Ecto neural progenitor cell (in vitro differentiated cells): ENCODE results near the gene PON1.

Source experiments
- DNase-seq: peaks from one replicate; pipeline ENCODE4 v3.0.0-alpha.2; 2018; ENCODE audit warnings: low spot score

Gene PON1

DNA sequence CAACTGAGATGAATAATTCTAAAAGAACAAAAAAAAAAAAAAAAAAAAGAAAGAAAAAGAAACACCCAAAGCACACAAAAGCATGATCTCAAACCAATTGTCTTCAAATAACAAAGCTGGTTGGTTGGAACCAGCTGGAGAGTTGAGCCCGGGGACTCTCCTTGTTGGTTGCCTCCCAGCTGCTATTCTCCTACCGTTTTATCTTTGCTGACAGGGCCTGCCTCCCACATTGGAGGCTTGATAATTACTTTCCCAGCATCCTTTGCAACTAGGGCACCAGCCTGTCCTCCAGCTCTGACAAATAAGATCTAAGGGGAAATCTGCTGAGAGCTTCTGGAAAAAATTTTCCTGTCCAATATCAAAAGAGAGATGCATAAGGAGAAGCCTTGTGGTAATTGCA lies 6.8 kb downstream of the PON1 start:
- DNase-seq: no peak

DNA sequence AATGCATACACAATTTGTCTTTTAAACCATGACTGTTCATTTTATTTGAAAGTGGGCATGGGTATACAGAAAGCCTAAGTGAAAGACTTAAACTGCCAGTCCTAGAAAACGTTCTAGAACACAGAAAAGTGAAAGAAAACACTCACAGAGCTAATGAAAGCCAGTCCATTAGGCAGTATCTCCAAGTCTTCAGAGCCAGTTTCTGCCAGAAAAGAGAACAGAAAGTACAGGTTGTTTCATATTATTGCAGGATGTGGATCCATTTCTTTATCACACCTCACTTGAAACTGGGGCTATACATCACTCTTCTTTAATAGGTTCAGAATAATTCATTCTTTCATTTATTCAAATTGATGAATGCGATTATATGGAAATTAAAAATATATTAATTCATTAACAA lies 7.7 kb downstream of the PON1 start:
- no peak for DNase-seq

DNA sequence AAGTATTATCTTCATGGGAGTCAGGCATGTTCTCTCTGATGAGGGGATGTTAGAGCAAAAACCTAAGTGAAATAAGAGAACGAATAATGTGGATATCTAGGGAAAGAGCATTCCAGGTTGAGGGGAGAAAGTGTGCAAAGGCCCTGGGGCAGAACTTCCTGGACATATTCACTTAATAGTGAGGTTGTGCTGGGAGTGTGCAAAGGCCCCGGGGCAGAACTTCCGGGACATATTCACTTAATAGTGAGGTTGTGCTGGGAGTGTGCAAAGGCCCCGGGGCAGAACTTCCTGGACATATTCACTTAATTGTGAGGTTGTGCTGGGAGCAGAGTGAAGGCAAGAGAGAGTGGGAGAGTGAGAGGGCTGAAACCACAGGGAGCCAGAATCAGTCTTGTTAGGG lies 11.8 kb downstream of the PON1 start:
- no peak for DNase-seq

DNA sequence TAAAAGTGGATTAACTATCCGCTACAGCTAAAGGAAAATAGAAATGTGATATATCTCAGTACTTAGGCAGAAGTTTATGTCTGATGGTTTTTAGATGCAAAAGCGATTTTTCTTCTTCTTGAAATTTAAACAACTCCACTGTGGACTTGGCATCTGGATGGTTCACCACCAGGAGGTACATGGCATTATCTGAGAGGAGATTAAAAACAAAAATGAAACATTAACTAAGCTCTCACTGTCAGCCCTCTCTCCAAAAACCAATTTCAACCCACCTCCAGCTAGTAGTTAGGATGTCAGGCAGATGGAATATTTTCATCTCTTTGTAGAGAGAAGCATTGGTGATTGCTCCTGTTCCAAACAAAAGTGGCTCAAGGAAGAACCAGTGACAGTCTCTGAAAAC lies 12.9 kb downstream of the PON1 start:
- no peak for DNase-seq

DNA sequence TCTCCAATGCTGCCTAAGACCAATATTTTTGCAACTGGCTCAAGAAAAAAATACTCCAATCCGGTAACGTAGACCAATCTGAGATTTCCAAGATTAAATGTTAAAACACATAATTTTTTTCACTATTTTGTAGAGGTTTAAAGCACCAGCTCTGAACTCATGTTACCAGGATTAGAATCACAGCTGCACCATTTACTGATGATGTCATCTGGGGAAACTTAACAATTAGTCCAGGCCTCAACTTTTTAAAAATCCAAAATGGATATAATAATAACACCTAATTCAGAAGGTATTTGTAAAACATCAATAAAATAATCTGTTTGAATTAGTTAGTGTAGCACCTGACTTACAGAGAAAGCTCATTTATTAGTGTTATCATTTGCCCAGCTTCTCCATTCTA lies 14.4 kb downstream of the PON1 start:
- DNase-seq: no peak

DNA sequence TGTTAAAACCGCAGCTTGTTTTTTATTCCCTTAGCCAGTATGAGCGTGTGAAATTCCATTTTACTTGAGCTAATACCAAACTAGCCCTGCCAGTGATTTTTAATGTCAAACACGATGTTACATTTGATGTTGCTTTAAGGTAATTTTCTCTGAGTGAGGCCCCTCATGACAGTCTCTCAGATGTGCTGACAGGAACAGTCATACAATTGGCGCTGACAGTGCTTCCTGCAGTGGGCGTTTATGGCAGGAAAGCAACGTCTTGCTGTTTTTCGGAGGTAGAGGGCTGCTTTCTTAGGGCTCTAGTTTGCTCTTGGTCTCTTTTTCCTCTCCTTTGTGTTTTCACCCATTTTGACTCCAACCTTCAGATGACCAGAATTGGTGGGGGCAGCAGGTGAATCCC lies 19.3 kb downstream of the PON1 start:
- no peak for DNase-seq

DNA sequence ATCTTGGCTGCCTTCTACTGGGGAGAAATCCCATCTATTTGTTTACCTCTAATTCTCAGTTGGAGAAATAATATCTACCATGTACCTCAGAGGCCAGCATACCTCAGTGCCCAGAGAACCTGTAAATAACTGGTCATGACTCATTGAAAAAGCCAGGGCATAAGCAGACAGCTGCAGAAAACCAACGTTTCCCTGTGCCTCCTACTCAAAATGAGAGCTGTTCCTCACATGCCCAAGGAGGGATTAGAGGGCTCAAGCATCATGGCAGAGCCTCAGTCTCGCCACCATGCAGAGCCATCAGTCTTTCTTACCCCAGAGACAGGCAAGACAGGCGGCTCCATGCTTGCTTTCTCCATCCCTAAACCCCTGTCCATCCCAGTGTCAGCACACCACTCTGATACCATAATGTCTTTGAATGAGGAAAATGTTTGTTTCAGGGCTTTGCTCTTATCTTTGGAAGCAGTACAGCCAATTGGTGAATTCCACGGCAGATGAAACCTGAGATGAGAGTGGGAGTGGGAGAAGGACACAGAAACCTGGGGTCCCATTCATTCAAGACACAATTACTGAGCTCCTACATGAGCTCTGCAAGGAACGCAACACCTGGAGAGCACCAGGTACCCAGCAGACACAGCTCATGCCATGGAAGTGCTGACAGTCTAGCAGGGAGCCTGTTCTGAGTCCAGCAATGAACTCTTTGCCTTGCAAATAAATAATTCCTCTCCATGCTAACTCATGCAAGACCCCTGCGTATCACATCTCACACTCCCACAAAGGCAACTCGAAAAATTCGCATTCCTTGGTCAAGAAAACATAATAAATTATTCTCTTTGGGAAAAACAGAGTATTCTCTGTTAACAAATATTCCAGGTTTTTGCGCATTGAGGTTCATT lies 21.1 kb downstream of the PON1 start:
- no peak for DNase-seq

DNA sequence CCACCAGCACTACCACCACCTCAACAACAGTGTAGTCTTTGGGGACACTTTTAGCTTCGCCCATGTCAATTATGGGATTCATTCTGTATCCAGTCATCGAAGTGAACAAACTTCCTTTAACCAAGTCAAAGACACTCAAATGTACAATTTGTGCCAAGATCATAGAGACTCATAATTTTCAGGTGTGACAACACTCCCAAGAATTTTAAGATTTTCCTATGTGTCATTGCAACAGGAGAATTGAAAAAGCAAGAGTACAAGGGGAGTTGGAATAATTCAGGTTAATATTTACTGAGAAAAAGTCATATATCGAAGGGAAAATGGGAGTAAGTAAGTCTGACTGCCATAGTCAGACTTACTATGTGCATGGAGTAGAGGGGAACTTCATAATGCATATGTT lies 26.2 kb downstream of the PON1 start:
- no peak for DNase-seq

DNA sequence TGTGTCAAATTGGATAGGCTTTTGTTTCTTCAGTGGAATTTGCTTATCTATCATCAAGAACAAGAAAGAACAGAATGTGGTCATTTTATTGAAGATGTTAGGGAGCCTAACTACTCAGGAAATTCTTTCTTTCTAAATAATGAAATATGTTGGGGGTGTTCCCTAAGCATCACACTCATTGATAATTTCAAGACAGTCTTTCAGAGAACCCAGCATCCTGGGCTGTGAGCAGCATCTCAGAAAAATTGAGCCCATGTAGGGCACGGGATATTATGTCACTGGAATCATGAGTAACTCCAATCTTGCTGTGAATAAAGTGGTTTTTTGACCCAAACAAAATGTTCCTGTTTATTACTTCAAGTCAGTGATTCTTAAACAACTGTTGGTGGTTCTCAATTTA lies 27.3 kb downstream of the PON1 start:
- DNase-seq: no peak

DNA sequence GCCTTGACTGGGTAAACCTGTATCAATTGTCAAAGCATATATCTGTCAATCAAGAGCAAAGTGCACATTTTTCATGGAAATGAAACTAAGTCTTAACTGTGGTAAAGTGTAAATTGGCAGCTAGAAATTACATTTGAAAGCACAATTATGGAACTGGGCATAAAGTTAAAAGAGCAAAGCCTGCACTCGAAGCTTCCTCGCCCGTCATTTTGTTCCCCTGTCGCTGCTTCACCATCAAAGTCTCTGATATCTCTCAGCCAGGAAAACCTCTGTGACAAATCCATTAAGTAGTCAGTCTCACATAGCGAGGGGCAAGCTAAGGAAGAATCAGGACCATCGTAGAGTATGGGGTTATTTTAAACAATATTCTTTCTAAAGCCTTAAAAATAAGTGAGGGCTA lies 27.9 kb downstream of the PON1 start:
- no peak for DNase-seq

DNA sequence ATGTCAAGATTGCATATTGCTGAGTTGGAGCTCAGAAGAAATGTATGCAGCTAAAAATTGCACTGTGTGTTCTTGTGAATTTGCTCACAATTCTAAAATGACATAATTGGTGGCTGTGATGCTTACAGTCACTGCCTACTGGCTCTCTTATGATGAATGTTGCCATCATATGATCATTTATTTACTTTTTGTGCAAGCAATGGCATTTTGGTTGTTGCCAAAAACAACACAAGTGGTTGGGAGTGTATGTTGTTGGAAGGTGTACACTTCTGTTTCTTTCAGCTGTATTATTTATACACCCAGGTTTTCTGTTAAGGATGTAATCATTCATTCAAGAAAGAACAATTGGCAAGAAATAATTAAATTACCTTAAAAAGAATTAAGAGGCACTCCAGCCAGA lies 28.9 kb downstream of the PON1 start:
- no peak for DNase-seq

DNA sequence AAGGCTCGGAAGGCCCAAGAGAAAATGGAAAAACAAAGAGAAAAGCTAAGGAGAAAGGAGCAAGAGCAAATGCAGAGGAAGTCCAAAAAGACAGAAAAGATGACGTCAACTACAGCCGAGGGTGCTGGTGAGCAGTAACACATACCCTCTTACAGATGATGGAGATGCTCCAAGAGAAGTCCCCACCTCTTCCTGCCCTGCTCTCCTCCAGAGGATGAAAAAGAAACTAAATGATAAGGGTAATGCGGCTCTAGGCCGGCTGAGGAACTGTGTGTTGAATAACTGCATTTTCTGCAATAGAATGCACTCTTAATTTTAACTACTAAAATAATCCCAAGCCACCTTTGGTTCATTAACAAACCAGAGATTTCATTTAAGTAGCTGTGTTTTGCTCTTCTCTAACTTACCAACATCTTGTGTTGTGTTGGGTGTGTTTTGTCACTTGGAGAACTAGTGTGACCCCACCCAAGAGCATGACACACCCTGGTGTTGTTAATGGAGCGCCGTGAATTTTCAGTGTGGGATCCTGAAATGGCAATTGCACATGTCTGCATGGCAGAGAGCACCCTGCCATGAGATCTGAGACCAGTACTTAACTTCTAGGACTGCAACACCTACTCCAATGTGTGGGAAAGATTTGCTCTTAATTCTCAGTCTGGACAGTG lies 34.0 kb downstream of the PON1 start:
- no peak for DNase-seq

DNA sequence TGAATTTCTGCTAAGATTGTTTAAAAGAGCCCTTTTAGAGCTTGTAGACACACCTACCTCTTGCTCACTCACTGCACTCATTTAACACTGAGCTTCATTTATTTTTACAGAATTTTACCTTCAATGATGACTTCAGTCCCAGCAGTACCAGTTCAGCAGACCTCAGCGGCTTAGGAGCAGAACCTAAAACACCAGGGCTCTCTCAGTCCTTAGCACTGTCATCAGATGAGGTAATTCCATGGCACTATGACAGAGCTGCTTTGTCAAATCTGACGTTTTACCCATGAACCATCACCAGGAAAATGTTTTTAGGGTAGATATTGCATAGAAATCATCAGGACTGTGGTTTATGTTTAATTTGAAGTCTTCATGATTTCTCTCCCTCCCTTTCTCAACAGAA lies 38.2 kb downstream of the PON1 start:
- DNase-seq: no peak

DNA sequence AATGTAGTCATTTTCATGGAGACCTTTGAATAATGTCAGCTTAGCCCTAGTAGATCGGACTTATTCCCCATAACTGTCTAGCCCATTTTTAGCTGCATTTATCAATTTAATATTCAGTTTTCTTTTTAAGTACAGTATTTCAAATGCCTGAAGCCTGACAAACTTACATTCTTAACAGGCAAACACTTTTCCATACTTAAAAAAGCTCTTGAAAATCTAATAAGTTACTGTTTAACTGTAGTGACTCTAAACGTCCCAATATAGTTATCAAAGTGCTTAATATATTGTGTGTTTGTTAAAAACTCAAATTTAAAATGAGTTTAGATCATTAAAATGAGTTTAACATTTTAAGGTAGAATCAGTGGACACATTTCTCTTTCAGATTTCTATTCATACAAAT lies 44.9 kb downstream of the PON1 start:
- no peak for DNase-seq

DNA sequence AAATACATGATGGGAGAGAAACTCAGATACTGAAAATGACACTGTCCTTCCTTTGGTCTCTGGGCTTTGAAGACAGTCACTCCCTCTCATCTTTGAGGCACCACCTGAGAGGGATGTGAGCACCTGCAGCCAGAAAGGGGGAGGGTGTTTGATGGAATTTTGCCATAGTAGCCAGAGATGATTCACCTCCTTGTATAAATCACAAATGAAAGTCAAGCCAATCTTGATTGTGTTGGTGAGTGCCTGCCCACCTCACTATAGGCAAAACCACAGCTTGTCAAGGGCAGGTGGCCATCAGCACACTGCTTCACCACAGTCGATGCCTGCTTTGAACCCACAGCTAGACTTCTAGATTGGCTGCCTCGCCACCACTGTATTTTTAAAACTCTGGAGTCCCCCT lies 48.2 kb downstream of the PON1 start:
- no peak for DNase-seq

DNA sequence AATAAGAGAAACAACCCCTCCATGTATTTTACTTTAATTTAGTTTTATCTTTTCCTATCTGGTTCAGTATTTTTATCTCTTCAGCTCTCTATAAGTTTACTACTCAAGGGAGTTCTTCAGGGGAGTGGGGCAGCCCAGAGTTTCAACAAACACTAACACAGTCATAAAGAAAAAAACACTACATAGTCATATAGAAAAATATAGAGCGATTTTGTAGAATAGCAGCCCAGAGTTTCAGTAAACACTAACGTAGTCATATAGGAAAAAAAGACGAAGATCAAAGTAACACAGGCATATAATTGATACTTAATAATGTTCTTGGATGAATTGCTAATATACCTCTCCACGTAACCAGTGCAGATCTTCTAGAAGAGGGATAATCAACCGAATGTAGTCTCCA lies 54.7 kb downstream of the PON1 start:
- no peak for DNase-seq

DNA sequence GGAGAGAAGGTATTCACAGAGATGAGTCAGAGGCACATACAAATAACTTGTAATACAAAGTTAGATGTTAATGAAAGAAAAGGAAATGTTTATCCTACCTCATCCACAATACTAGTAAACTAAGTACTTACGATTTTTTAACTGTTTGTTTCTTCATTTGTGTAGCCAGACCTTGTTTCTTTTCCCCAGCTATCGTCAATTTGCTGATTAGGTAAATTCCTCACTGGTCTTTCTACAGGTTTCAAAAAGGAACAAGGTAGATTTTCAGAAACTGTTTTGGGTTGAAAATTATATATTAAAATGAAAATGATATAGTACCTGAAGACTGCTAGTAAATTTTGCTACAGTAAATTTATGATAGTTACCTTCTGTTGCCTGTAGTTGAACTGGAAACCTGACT lies 56.6 kb downstream of the PON1 start:
- DNase-seq: no peak

DNA sequence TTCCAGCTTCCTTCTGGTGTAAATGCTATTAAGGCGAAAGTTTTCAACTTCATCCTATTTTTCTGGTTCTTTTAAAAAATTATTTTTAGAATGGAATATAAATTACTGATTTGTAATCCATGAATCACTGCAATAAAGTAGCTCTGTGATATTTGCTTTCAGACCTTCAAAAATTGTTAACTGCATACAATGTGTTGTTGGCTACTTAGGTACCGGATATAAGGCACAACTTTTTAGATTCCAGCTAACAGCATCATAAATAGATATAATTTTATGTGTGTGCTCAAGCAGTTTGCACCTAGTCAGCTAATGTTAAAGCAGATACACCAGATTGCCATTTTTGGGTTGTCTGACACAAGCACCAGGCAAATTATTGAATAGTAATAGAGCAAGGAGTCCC lies 58.7 kb downstream of the PON1 start:
- DNase-seq: no peak

DNA sequence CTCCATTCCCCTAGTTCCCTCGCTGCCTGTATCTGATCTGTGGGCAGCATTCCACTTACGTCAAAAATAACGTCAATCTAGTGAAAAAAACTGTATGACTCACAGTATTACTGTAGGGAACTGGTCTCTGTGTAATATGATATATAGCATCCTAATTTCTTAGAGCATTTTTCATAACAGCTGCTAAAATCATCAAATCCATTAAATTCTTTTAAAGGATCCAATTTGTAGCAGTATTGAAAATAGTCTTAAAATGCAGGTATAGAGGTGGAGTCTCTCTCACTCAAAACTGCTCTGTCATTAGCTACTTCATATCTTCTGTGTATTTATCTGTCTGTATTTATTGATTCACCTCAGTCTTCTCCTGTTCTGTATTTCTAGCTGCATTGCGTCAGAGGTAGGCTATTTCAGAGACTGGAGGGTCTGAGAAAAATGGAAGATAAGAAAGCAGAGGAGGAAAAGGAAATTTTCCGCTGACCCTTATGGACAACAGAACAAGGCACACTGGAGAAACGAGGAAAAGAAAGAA lies 59.9 kb downstream of the PON1 start:
- no peak for DNase-seq

DNA sequence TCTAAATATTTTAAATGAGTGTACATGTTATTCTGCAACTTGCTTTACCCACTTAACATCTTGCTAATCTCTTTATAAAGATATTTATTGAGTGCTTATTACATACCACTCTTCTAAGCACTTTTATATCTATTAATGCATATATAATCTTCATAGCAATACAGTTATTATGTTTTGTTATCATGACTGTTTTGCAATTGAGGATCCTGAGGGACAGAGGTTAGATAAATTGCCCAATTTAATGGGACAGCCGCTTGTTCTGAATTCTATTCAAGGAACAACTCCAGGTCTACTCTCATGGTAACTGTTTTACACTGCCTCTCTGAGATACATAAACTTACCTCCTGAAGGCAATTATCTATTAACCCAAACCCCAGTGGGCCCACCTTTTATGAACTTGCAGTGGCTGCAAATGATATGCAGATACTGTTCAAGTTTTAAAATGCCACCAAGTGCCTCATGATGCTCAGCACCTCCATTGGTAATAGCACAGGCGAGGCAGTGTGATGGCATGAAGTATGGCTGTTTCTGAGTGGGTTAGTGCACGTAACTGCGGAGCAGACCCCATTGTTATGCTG lies 60.5 kb downstream of the PON1 start:
- no peak for DNase-seq

DNA sequence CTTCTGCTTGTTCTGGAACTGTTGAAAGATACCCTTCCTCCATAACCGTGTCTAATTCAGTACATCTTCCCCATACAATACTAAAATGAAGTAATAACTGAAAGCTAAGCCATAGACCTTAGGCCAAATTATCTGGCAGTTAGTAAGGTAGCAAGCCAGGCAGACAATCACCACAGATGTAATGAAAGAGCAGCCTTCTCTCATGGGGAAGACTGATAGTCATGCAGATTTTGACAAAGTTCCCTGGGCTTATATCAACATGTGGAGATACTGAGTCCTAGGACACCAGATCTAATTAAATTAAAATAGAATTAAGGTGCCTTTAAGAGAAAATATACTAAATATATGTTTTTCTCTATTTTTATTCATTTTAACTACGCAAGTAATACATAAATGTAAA lies 61.5 kb downstream of the PON1 start:
- DNase-seq: no peak

DNA sequence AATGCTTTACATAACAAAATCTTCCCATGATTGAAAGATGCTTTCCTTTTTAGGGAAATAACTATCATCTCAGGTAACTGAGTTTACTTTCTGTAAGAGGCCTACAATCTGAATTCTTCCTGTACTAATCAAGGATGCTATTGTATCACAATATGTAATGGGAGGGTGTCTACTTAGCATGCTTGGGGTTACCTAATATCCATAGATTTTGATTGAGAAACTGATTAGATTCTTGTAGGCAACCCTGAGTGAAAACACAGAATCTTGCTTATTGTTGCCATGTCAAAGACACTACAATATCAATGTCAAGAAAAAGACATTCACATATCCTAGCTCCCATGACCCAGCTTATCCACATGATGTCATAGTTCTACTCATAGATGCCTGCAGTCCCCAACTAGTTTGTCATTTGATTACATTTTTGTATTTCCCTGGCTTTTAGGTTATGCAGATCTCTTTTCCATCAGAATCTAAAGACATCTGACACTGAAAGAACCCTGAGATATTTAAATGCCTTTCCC lies 62.4 kb downstream of the PON1 start:
- no peak for DNase-seq

DNA sequence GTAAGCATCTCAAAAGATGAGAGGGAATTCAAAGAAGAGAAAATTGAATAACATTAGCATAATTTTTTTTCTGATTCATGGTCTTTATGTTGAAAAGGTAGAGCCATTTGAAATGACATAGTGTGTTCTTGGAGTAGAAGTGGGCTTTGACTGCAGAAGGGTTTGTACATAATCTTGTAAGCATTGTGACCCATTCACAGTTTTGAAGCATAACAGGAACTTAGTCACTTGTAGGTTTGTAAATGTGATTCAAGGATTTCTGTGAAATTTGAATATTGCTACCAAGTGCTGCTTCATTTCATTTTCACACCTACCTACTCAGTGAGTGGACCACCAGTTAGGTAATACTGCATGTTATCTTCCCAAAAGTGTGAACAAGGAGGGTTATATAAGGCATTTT lies 68.6 kb downstream of the PON1 start:
- no peak for DNase-seq
